NB4 (cell line): Measurements from ENCODE around the gene PRMT7.

Experiments used
- CTCF ChIP-seq: IDR thresholded peaks from one replicate; pipeline ENCODE4 v1.5.1; 2012; ENCODE audit warnings: low read depth, low read length
- MAX ChIP-seq: IDR thresholded peaks from 2 replicates; pipeline ENCODE4 v1.6.1; 2011; ENCODE audit warnings: low read depth, low read length
- MYC ChIP-seq: IDR thresholded peaks from 2 replicates; pipeline ENCODE4 v1.6.1; 2011; ENCODE audit warnings: low read depth, low read length
- POLR2A ChIP-seq: IDR thresholded peaks from 2 replicates; pipeline ENCODE4 v1.6.1; 2011; ENCODE audit warnings: mild to moderate bottlenecking; ENCODE audit not compliant: insufficient read length; ENCODE audit errors: extremely low read depth

- TF ChIP-seq MYC, result no peak
- peak; percentile 82 for TF ChIP-seq CTCF
- TF ChIP-seq POLR2A, result no peak
- TF ChIP-seq MAX, result no peak
Observed at GRCh38 chr16:68328151-68328859, 17.5 kb downstream of the PRMT7 start.
